H9 (cell line): ENCODE data around the gene CUEDC1. TPM values are rescaled to one million over a fixed set of nuclear protein-coding genes. Genes with fewer than 3 reads are reported as not detected.

Experiments
- DNase-seq: peaks from one replicate; pipeline ENCODE4 v3.0.0-alpha.2; 2017
- H2AFZ ChIP-seq: one replicate; pipeline ENCODE4 v1.6.1; 2013; ENCODE audit warnings: mild to moderate bottlenecking, low read length, control low read depth, moderate library complexity
- H2AK5ac ChIP-seq: 2 replicates; pipeline ENCODE4 v1.6.1; 2013; ENCODE audit warnings: low read length, control low read depth, mixed read lengths; ENCODE audit not compliant: insufficient read length
- H2BK120ac ChIP-seq: one replicate; pipeline ENCODE4 v1.6.1; 2013; ENCODE audit warnings: low read depth, mild to moderate bottlenecking, low read length, control low read depth, inconsistent platforms; ENCODE audit not compliant: poor library complexity, severe bottlenecking
- H2BK12ac ChIP-seq: 2 replicates; pipeline ENCODE4 v1.6.1; 2013; ENCODE audit warnings: low read length, control low read depth, mixed read lengths, low read depth; ENCODE audit not compliant: insufficient read length
- H2BK15ac ChIP-seq: 2 replicates; pipeline ENCODE4 v1.6.1; 2013; ENCODE audit warnings: low read depth, low read length, control low read depth
- H2BK20ac ChIP-seq: one replicate; pipeline ENCODE4 v1.6.1; 2013; ENCODE audit warnings: low read depth, mild to moderate bottlenecking, low read length, control low read depth, inconsistent platforms; ENCODE audit not compliant: poor library complexity, severe bottlenecking
- H2BK5ac ChIP-seq: 2 replicates; pipeline ENCODE4 v1.6.1; 2013; ENCODE audit warnings: low read length, control low read depth, mixed read lengths; ENCODE audit not compliant: insufficient read length
- H3K14ac ChIP-seq: 2 replicates; pipeline ENCODE4 v1.6.1; 2013; ENCODE audit warnings: low read length, control low read depth; ENCODE audit not compliant: insufficient read depth
- H3K18ac ChIP-seq: 2 replicates; pipeline ENCODE4 v1.6.1; 2013; ENCODE audit warnings: low read depth, mild to moderate bottlenecking, mixed read lengths, low read length, control low read depth; ENCODE audit not compliant: insufficient read length
- H3K23ac ChIP-seq: 2 replicates; pipeline ENCODE4 v1.6.1; 2013; ENCODE audit warnings: low read length, control low read depth, mixed read lengths, low read depth; ENCODE audit not compliant: insufficient read length
- H3K23me2 ChIP-seq: 2 replicates; pipeline ENCODE4 v1.6.1; 2013; ENCODE audit warnings: low read depth, mild to moderate bottlenecking, mixed read lengths, low read length, control low read depth; ENCODE audit not compliant: insufficient read length, poor library complexity, severe bottlenecking
- H3K27ac ChIP-seq: 2 replicates; pipeline ENCODE4 v1.5.1; 2013; ENCODE audit warnings: low read length, control low read depth, mixed read lengths, low read depth; ENCODE audit not compliant: insufficient read length
- H3K27me3 ChIP-seq: 2 replicates; pipeline ENCODE4 v1.6.1; 2013; ENCODE audit warnings: low read length, control low read depth, inconsistent platforms; ENCODE audit not compliant: insufficient read depth
- H3K4ac ChIP-seq: 2 replicates; pipeline ENCODE4 v1.6.1; 2013; ENCODE audit warnings: low read depth, mild to moderate bottlenecking, control low read depth, inconsistent platforms, low read length, moderate library complexity
- H3K4me1 ChIP-seq: 2 replicates; pipeline ENCODE4 v1.6.1; 2013; ENCODE audit warnings: low read length, control low read depth, inconsistent platforms; ENCODE audit not compliant: insufficient read depth
- H3K4me2 ChIP-seq: 2 replicates; pipeline ENCODE4 v1.6.1; 2013; ENCODE audit warnings: low read length, control low read depth, mixed read lengths; ENCODE audit not compliant: insufficient read length, insufficient read depth
- H3K56ac ChIP-seq: 2 replicates; pipeline ENCODE4 v1.6.1; 2013; ENCODE audit warnings: low read depth, mild to moderate bottlenecking, mixed read lengths, low read length, control low read depth; ENCODE audit not compliant: insufficient read length
- H3K79me1 ChIP-seq: 2 replicates; pipeline ENCODE4 v1.6.1; 2013; ENCODE audit warnings: low read depth, mild to moderate bottlenecking, moderate library complexity, low read length, control low read depth, inconsistent platforms; ENCODE audit not compliant: insufficient read depth, poor library complexity, severe bottlenecking
- H3K79me2 ChIP-seq: 2 replicates; pipeline ENCODE4 v1.6.1; 2013; ENCODE audit warnings: low read length, control low read depth, inconsistent platforms; ENCODE audit not compliant: insufficient read depth
- H3K9ac ChIP-seq: 2 replicates; pipeline ENCODE4 v1.6.1; 2013; ENCODE audit warnings: low read length, control low read depth, mixed read lengths; ENCODE audit not compliant: insufficient read length; ENCODE audit errors: extremely low read depth
- H3K9me3 ChIP-seq: one replicate; pipeline ENCODE4 v1.6.1; 2013; ENCODE audit warnings: low read depth, low read length, inconsistent platforms; ENCODE audit not compliant: control insufficient read depth
- H3T11ph ChIP-seq: one replicate; pipeline ENCODE4 v1.6.1; 2013; ENCODE audit warnings: mild to moderate bottlenecking, low read length, control low read depth, inconsistent platforms
- H4K20me1 ChIP-seq: one replicate; pipeline ENCODE4 v1.6.1; 2013; ENCODE audit not compliant: control insufficient read depth, insufficient read length, insufficient read depth
- H4K5ac ChIP-seq: 2 replicates; pipeline ENCODE4 v1.6.1; 2013; ENCODE audit warnings: low read depth, mild to moderate bottlenecking, mixed read lengths, low read length, control low read depth; ENCODE audit not compliant: insufficient read length
- H4K8ac ChIP-seq: replicated peaks from 2 replicates; pipeline ENCODE4 v1.6.1; 2013; ENCODE audit warnings: low read length, control low read depth, mixed read lengths, low read depth; ENCODE audit not compliant: insufficient read length
- H4K91ac ChIP-seq: 2 replicates; pipeline ENCODE4 v1.6.1; 2013; ENCODE audit warnings: low read depth, mild to moderate bottlenecking, moderate library complexity, mixed read lengths, low read length, control low read depth; ENCODE audit not compliant: insufficient read length
- H3K27ac Mint-ChIP-seq, 3 experiments: 2 replicates in 2 of 3; 3 replicates in 1 of 3; pipeline ENCODE4 v1.8.0; 2020 to 2021; ENCODE audit warnings: mixed read lengths in 3 of 3, mild to moderate bottlenecking in 1 of 3, moderate library complexity in 1 of 3
- H3K27me3 Mint-ChIP-seq: 2 replicates; pipeline ENCODE4 v1.8.0; 2021; ENCODE audit warnings: low read depth, mild to moderate bottlenecking, moderate library complexity, mixed read lengths
- H3K36me3 Mint-ChIP-seq, 3 experiments: 2 replicates in 2 of 3; 3 replicates in 1 of 3; pipeline ENCODE4 v1.8.0; 2020 to 2021; ENCODE audit warnings: low read depth in 3 of 3, mixed read lengths in 3 of 3; ENCODE audit not compliant: insufficient read depth in 1 of 3
- H3K4me1 Mint-ChIP-seq, 2 experiments: 2 replicates each; pipeline ENCODE4 v1.8.0; 2020; ENCODE audit warnings: mixed read lengths in 2 of 2
- H3K4me3 Mint-ChIP-seq, 2 experiments: 2 replicates in 1 of 2; 3 replicates in 1 of 2; pipeline ENCODE4 v1.8.0; 2020 to 2021; ENCODE audit warnings: mild to moderate bottlenecking in 2 of 2, mixed read lengths in 2 of 2, moderate library complexity in 1 of 2
- H3K9me3 Mint-ChIP-seq, 2 experiments: 2 replicates in 1 of 2; 3 replicates in 1 of 2; pipeline ENCODE4 v1.8.0; 2020; ENCODE audit warnings: mild to moderate bottlenecking in 2 of 2, mixed read lengths in 2 of 2, moderate library complexity in 1 of 2
- CTCF ChIP-seq: fragments of 200-600 bp; sonication (generic); conservative IDR thresholded peaks from 3 replicates; pipeline ENCODE4 v1.8.0; 2021; ENCODE audit warnings: antibody characterized with exemption, mild to moderate bottlenecking
- WGBS: extraction: QIAGEN DNeasy Blood & Tissue Kit; methylation state at CpG from one replicate; pipeline ENCODE4 v1.1.7; 2013; ENCODE audit warnings: missing lambda C conversion rate, low lambda C conversion rate, mixed read lengths; ENCODE audit not compliant: insufficient read length; ENCODE audit errors: extremely low coverage; 5-methylcytosine and 5-hydroxymethylcytosine counted together
- total RNA-seq: library from RNA; stranded (reverse); gene quantifications from 2 replicates; pipeline ENCODE4 v1.2.1, GENCODE V29; 2021

CUEDC1 gene
- total RNA-seq, 1 experiment from 2014 or later = 7.3 TPM

- Histone ChIP-seq H4K20me1 (no peaks in the 10 kb centered on the region), H4K5ac (no peak overlapping the region), H2AK5ac (no peak overlapping the region), H3K4me1 (peaks cover 3% of the 10 kb centered on the region; the same call in 1 of the 2 replicates), H2BK120ac (no peak overlapping the region), H2BK12ac (no peak overlapping the region), H3K27me3 (no peaks in the 10 kb centered on the region), H3K79me1 (no peaks in the 10 kb centered on the region), H3T11ph (no peak overlapping the region), H2BK20ac (no peak overlapping the region), H3K23ac (no peak overlapping the region), H3K4ac (no peak overlapping the region), H4K8ac (no peak overlapping the region), H2BK15ac (no peak overlapping the region), H3K23me2 (peaks cover under 1% of the 10 kb centered on the region), H3K4me2 (no peak overlapping the region), H3K18ac (no peak overlapping the region), H3K14ac (no peak overlapping the region), H2BK5ac (no peak overlapping the region), H3K79me2 (no peaks in the 10 kb centered on the region), H3K27ac (no peak overlapping the region), H2AFZ (no peak overlapping the region), H3K56ac (no peak overlapping the region), H3K9me3 (no peaks in the 10 kb centered on the region), H3K9ac (no peak overlapping the region), H4K91ac (no peak overlapping the region)
- peak overlapping the region; percentile 63 to 89 (median 71); a peak in 5 of 7 replicates for H3K27ac Mint-ChIP-seq
- DNase-seq = no peak
- H3K4me1 Mint-ChIP-seq = peaks cover 31 to 35% of the 10 kb centered on the region in 2 experiments
- H3K27me3 Mint-ChIP-seq = no peaks in the 10 kb centered on the region
- H3K36me3 Mint-ChIP-seq = peaks cover 3 to 22% (median 14%) of the 10 kb centered on the region in 3 experiments; a peak in 6 of 7 replicates
- no peak for TF ChIP-seq CTCF
- no peaks in the 10 kb centered on the region for H3K9me3 Mint-ChIP-seq
- no peak overlapping the region for H3K4me3 Mint-ChIP-seq
- no CpG with 5 or more reads among the region's 3 CpGs for whole genome bisulfite sequencing
Observed at GRCh38 chr17:57993471-57994365, 38.5 kb upstream of the CUEDC1 start.
